WTC11 (cell line): ENCODE data around the gene ATL1. TPM values are rescaled to one million over a fixed set of nuclear protein-coding genes. Genes with fewer than 3 reads are reported as not detected.

ENCODE experiments used
- ATAC-seq: fragments of 200-7000 bp; cut with Tn5 transposase; 2 replicates; pipeline ENCODE4 v1.10.0; 2021; ENCODE audit warnings: mild to moderate bottlenecking, moderate library complexity
- CTCF ChIA-PET: fragments of 300-600 bp; sonication (Branson Sonifier 250); formaldehyde crosslinking; loops from one replicate; lab custom pipeline; 2021; ENCODE audit warnings: antibody characterized with exemption; lab: Charles Lee
- POLR2A ChIA-PET: fragments of 350-600 bp; sonication (Branson Sonifier 250); formaldehyde crosslinking; loops from one replicate; lab custom pipeline; 2021; ENCODE audit warnings: antibody characterized with exemption; lab: Charles Lee
- DNase-seq: peaks from one replicate; pipeline ENCODE4 v3.0.0; 2021; ENCODE audit warnings: low spot score
- H3K27ac Mint-ChIP-seq: 2 replicates; pipeline ENCODE4 v1.8.0; 2021; ENCODE audit warnings: mixed read lengths
- H3K27me3 Mint-ChIP-seq: 2 replicates; pipeline ENCODE4 v1.8.0; 2021; ENCODE audit warnings: low read depth, mild to moderate bottlenecking, moderate library complexity, mixed read lengths
- H3K36me3 Mint-ChIP-seq: 2 replicates; pipeline ENCODE4 v1.8.0; 2021; ENCODE audit warnings: mixed read lengths
- H3K4me1 Mint-ChIP-seq: 2 replicates; pipeline ENCODE4 v1.8.0; 2022; ENCODE audit warnings: mixed read lengths
- H3K4me3 Mint-ChIP-seq: 2 replicates; pipeline ENCODE4 v1.8.0; 2021; ENCODE audit warnings: mild to moderate bottlenecking, moderate library complexity, mixed read lengths
- H3K9me3 Mint-ChIP-seq: 2 replicates; pipeline ENCODE4 v1.8.0; 2021; ENCODE audit warnings: mixed read lengths
- ATF1 ChIP-seq: sonication (generic); formaldehyde crosslinking; IDR thresholded peaks from 2 replicates; pipeline ENCODE4 v1.8.1; 2023; ENCODE audit warnings: mild to moderate bottlenecking, moderate library complexity, missing genetic modification reagents
- CBFB ChIP-seq: sonication (generic); formaldehyde crosslinking; IDR thresholded peaks from 2 replicates; pipeline ENCODE4 v1.8.1; 2022; ENCODE audit warnings: mild to moderate bottlenecking, low read depth, missing genetic modification reagents
- CREM ChIP-seq: sonication (generic); formaldehyde crosslinking; IDR thresholded peaks from 2 replicates; pipeline ENCODE4 v1.8.1; 2022; ENCODE audit warnings: mild to moderate bottlenecking, missing genetic modification reagents, moderate library complexity
- ESRRA ChIP-seq: sonication (generic); formaldehyde crosslinking; IDR thresholded peaks from 2 replicates; pipeline ENCODE4 v1.8.1; 2022; ENCODE audit warnings: mild to moderate bottlenecking, missing genetic modification reagents, borderline replicate concordance
- GRHL2 ChIP-seq: fragments of 250-450 bp; sonication (Bioruptor Pico); IDR thresholded peaks from 2 replicates; pipeline ENCODE4 v1.8.0; 2022; ENCODE audit warnings: mild to moderate bottlenecking, moderate library complexity; ENCODE audit not compliant: insufficient replicate concordance, severe bottlenecking
- IRF2 ChIP-seq: sonication (generic); formaldehyde crosslinking; IDR thresholded peaks from 2 replicates; pipeline ENCODE4 v1.8.0; 2022; ENCODE audit warnings: low read depth, missing genetic modification reagents, borderline replicate concordance
- JUN ChIP-seq: sonication (generic); formaldehyde crosslinking; IDR thresholded peaks from 2 replicates; pipeline ENCODE4 v1.8.0; 2023; ENCODE audit warnings: mild to moderate bottlenecking, missing genetic modification reagents
- NFYB ChIP-seq: sonication (generic); formaldehyde crosslinking; conservative IDR thresholded peaks from 2 replicates; pipeline ENCODE4 v1.8.0; 2022; ENCODE audit warnings: low read depth, missing genetic modification reagents
- NR3C1 ChIP-seq: sonication (generic); formaldehyde crosslinking; conservative IDR thresholded peaks from 2 replicates; pipeline ENCODE4 v1.8.1; 2023; ENCODE audit warnings: low read depth, mild to moderate bottlenecking, missing genetic modification reagents
- OVOL2 ChIP-seq: fragments of 250-450 bp; sonication (Bioruptor Pico); IDR thresholded peaks from 2 replicates; pipeline ENCODE4 v1.9.0; 2021; ENCODE audit warnings: mild to moderate bottlenecking, borderline replicate concordance
- RORB ChIP-seq: fragments of 250-450 bp; sonication (Bioruptor Pico); IDR thresholded peaks from 2 replicates; pipeline ENCODE4 v1.9.0; 2021; ENCODE audit warnings: mild to moderate bottlenecking
- SMAD4 ChIP-seq: sonication (generic); formaldehyde crosslinking; IDR thresholded peaks from 2 replicates; pipeline ENCODE4 v1.8.0; 2022; ENCODE audit warnings: mild to moderate bottlenecking, missing genetic modification reagents
- ZNF671 ChIP-seq: fragments of 250-450 bp; sonication (Bioruptor Pico); IDR thresholded peaks from 2 replicates; pipeline ENCODE4 v1.8.0; 2021; ENCODE audit warnings: mild to moderate bottlenecking
- total RNA-seq: library from RNA; stranded (reverse); gene quantifications from 3 replicates; pipeline ENCODE4 v1.2.3, GENCODE V29; 2021
- TF ChIP-seq, protein P1 (sequence below): sonication (generic); formaldehyde crosslinking; IDR thresholded peaks from 2 replicates; pipeline ENCODE4 v1.8.0; 2023; ENCODE audit warnings: mild to moderate bottlenecking, missing genetic modification reagents
- TF ChIP-seq, protein P2 (sequence below): fragments of 250-450 bp; sonication (Bioruptor Pico); IDR thresholded peaks from 2 replicates; pipeline ENCODE4 v1.9.0; 2021; ENCODE audit warnings: moderate library complexity, mild to moderate bottlenecking, inconsistent platforms, borderline replicate concordance
- TF ChIP-seq, protein P3 (sequence below): sonication (generic); formaldehyde crosslinking; IDR thresholded peaks from 2 replicates; pipeline ENCODE4 v1.8.1; 2022; ENCODE audit warnings: mild to moderate bottlenecking, missing genetic modification reagents, moderate library complexity, borderline replicate concordance
- TF ChIP-seq, protein P4 (sequence below): sonication (generic); formaldehyde crosslinking; IDR thresholded peaks from 2 replicates; pipeline ENCODE4 v1.8.0; 2023; ENCODE audit warnings: missing genetic modification reagents, mild to moderate bottlenecking, borderline replicate concordance
- TF ChIP-seq, protein P5 (sequence below): sonication (generic); formaldehyde crosslinking; IDR thresholded peaks from 2 replicates; pipeline ENCODE4 v1.8.1; 2023; ENCODE audit warnings: mild to moderate bottlenecking, missing genetic modification reagents

The ATL1 gene
- total RNA-seq, 1 experiment from 2014 or later, result 3.7 TPM

DNA sequence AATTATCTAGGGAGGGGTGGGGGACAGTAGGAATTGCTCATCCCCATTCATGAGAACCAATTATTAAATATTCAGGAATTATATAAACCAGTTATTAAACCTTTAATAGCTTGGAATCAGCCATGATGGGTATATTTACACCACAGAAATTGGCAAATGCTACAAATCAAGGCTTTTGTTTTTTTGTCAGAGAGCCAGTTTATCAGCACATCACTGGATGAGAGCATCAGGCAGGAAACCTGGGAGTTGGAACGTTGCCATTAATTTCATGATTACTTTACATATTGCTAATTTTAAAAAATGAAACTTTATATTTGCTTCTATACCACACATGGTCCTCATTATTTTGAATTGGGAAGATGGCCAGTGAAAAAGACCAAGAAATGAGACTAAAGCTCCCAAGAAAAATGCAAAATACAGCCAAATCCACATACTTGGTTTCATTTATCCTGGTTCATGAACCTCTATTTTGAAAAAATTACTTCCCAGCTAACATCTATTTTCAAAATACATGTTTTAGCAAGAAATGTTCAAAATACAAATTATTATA is 48.4 kb downstream of the ATL1 start:
- POLR2A ChIA-PET, result no interaction called here
- ATAC-seq (no peak), DNase-seq (no peak)
- H3K27ac Mint-ChIP-seq, result no peak overlapping the region
- H3K9me3 Mint-ChIP-seq, result no peaks in the 10 kb centered on the region
- TF ChIP-seq, protein P1, sequence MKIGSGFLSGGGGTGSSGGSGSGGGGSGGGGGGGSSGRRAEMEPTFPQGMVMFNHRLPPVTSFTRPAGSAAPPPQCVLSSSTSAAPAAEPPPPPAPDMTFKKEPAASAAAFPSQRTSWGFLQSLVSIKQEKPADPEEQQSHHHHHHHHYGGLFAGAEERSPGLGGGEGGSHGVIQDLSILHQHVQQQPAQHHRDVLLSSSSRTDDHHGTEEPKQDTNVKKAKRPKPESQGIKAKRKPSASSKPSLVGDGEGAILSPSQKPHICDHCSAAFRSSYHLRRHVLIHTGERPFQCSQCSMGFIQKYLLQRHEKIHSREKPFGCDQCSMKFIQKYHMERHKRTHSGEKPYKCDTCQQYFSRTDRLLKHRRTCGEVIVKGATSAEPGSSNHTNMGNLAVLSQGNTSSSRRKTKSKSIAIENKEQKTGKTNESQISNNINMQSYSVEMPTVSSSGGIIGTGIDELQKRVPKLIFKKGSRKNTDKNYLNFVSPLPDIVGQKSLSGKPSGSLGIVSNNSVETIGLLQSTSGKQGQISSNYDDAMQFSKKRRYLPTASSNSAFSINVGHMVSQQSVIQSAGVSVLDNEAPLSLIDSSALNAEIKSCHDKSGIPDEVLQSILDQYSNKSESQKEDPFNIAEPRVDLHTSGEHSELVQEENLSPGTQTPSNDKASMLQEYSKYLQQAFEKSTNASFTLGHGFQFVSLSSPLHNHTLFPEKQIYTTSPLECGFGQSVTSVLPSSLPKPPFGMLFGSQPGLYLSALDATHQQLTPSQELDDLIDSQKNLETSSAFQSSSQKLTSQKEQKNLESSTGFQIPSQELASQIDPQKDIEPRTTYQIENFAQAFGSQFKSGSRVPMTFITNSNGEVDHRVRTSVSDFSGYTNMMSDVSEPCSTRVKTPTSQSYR (CRISPR knock-in tag), result no peak
- TF ChIP-seq OVOL2, result no peak
- TF ChIP-seq IRF2, result no peak
- TF ChIP-seq, protein P2, sequence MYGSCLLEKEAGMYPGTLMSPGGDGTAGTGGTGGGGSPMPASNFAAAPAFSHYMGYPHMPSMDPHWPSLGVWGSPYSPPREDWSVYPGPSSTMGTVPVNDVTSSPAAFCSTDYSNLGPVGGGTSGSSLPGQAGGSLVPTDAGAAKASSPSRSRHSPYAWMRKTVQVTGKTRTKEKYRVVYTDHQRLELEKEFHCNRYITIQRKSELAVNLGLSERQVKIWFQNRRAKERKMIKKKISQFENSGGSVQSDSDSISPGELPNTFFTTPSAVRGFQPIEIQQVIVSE (CRISPR knock-in tag), result no peak
- TF ChIP-seq, protein P3, sequence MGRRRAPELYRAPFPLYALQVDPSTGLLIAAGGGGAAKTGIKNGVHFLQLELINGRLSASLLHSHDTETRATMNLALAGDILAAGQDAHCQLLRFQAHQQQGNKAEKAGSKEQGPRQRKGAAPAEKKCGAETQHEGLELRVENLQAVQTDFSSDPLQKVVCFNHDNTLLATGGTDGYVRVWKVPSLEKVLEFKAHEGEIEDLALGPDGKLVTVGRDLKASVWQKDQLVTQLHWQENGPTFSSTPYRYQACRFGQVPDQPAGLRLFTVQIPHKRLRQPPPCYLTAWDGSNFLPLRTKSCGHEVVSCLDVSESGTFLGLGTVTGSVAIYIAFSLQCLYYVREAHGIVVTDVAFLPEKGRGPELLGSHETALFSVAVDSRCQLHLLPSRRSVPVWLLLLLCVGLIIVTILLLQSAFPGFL (CRISPR knock-in tag), result no peak
- no peak for TF ChIP-seq NFYB (CRISPR knock-in tag)
- TF ChIP-seq ZNF671 (CRISPR knock-in tag), result no peak
- no peak for TF ChIP-seq NR3C1 (CRISPR knock-in tag)
- no peak for TF ChIP-seq CREM (CRISPR knock-in tag)
- TF ChIP-seq RORB (CRISPR knock-in tag), result no peak
- TF ChIP-seq, protein P4, sequence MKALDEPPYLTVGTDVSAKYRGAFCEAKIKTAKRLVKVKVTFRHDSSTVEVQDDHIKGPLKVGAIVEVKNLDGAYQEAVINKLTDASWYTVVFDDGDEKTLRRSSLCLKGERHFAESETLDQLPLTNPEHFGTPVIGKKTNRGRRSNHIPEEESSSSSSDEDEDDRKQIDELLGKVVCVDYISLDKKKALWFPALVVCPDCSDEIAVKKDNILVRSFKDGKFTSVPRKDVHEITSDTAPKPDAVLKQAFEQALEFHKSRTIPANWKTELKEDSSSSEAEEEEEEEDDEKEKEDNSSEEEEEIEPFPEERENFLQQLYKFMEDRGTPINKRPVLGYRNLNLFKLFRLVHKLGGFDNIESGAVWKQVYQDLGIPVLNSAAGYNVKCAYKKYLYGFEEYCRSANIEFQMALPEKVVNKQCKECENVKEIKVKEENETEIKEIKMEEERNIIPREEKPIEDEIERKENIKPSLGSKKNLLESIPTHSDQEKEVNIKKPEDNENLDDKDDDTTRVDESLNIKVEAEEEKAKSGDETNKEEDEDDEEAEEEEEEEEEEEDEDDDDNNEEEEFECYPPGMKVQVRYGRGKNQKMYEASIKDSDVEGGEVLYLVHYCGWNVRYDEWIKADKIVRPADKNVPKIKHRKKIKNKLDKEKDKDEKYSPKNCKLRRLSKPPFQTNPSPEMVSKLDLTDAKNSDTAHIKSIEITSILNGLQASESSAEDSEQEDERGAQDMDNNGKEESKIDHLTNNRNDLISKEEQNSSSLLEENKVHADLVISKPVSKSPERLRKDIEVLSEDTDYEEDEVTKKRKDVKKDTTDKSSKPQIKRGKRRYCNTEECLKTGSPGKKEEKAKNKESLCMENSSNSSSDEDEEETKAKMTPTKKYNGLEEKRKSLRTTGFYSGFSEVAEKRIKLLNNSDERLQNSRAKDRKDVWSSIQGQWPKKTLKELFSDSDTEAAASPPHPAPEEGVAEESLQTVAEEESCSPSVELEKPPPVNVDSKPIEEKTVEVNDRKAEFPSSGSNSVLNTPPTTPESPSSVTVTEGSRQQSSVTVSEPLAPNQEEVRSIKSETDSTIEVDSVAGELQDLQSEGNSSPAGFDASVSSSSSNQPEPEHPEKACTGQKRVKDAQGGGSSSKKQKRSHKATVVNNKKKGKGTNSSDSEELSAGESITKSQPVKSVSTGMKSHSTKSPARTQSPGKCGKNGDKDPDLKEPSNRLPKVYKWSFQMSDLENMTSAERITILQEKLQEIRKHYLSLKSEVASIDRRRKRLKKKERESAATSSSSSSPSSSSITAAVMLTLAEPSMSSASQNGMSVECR (CRISPR knock-in tag), result no peak
- TF ChIP-seq SMAD4 (CRISPR knock-in tag), result no peak
- no peak for TF ChIP-seq ESRRA (CRISPR knock-in tag)
- TF ChIP-seq ATF1 (CRISPR knock-in tag), result no peak
- TF ChIP-seq, protein P5, sequence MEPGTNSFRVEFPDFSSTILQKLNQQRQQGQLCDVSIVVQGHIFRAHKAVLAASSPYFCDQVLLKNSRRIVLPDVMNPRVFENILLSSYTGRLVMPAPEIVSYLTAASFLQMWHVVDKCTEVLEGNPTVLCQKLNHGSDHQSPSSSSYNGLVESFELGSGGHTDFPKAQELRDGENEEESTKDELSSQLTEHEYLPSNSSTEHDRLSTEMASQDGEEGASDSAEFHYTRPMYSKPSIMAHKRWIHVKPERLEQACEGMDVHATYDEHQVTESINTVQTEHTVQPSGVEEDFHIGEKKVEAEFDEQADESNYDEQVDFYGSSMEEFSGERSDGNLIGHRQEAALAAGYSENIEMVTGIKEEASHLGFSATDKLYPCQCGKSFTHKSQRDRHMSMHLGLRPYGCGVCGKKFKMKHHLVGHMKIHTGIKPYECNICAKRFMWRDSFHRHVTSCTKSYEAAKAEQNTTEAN (CRISPR knock-in tag), result no peak
- no peaks in the 10 kb centered on the region for H3K27me3 Mint-ChIP-seq
- H3K4me1 Mint-ChIP-seq, result no peaks in the 10 kb centered on the region
- no peaks in the 10 kb centered on the region for H3K36me3 Mint-ChIP-seq
- CTCF ChIA-PET, result interaction anchor here (1.6 kb wide), 1 partner anchor 11 kb away, joined by 5 read pairs; no protein-coding TSS in a partner anchor
- H3K4me3 Mint-ChIP-seq, result no peak overlapping the region

DNA sequence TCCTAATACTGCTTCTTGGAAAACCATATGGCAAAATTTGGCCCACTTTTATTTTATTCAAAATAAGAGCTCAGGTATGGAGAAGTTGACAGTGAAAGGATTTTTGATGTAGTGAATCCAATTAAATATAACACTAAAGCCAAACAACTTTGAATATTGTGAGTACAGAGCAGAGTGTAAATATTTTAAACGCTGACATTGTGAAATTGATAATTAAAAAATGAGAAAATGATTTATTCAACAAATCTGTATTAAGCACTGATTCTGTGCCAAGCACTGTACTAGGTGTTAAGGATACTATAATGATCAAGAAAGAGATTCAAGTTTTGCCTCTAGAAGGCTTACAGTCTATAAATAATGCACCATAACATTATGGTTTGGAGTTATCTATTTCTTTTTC is 50.5 kb downstream of the ATL1 start:
- no peaks in the 10 kb centered on the region for H3K4me1 Mint-ChIP-seq
- CTCF ChIA-PET, result interaction anchor here (1.0 kb wide), 1 partner anchor 10 kb away, joined by 3 read pairs; no protein-coding TSS in a partner anchor
- H3K4me3 Mint-ChIP-seq, result no peak overlapping the region
- ATAC-seq (no peak), DNase-seq (no peak)
- no peaks in the 10 kb centered on the region for H3K27me3 Mint-ChIP-seq
- no peaks in the 10 kb centered on the region for H3K9me3 Mint-ChIP-seq
- H3K36me3 Mint-ChIP-seq, result no peaks in the 10 kb centered on the region
- H3K27ac Mint-ChIP-seq, result no peak overlapping the region
- POLR2A ChIA-PET, result no interaction called here
- no peak for TF ChIP-seq GRHL2
- TF ChIP-seq, protein P4 (CRISPR knock-in tag), result no peak
- no peak for TF ChIP-seq JUN (CRISPR knock-in tag)
- TF ChIP-seq CBFB (CRISPR knock-in tag), result no peak
- TF ChIP-seq SMAD4 (CRISPR knock-in tag), result no peak
- TF ChIP-seq CREM (CRISPR knock-in tag), result no peak
